Smooth muscle cell (in vitro differentiated cells): Measurements from ENCODE around the gene THBD. TPM values are rescaled to one million over a fixed set of nuclear protein-coding genes. Genes with fewer than 3 reads are reported as not detected.

Source experiments
- DNase-seq: peaks from one replicate; lab custom pipeline; 2025; ENCODE audit not compliant: unreplicated experiment; lab: John Stamatoyannopoulos, UW
- H2AFZ ChIP-seq: fragments of 200-600 bp; sonication (generic); 2 replicates; pipeline ENCODE4 v1.6.0; 2016; ENCODE audit warnings: antibody characterized with exemption, low read depth, mild to moderate bottlenecking
- H3F3A ChIP-seq: fragments of 200-600 bp; sonication (generic); 2 replicates; pipeline ENCODE4 v1.6.0; 2017; ENCODE audit warnings: antibody characterized with exemption, low read depth
- H3K27ac ChIP-seq: fragments of 200-600 bp; sonication (generic); 2 replicates; pipeline ENCODE4 v1.5.1; 2016; ENCODE audit warnings: low read depth, mild to moderate bottlenecking
- H3K27me3 ChIP-seq: fragments of 200-600 bp; sonication (generic); 2 replicates; pipeline ENCODE4 v1.6.1; 2016; ENCODE audit warnings: low read depth, mild to moderate bottlenecking
- H3K36me3 ChIP-seq: fragments of 200-600 bp; sonication (generic); 2 replicates; pipeline ENCODE4 v1.5.1; 2016; ENCODE audit warnings: low read depth
- H3K4me1 ChIP-seq: fragments of 200-600 bp; sonication (generic); 2 replicates; pipeline ENCODE4 v1.5.1; 2016; ENCODE audit warnings: low read depth
- H3K4me2 ChIP-seq: fragments of 200-600 bp; sonication (generic); 2 replicates; pipeline ENCODE4 v1.6.0; 2016; ENCODE audit warnings: mild to moderate bottlenecking
- H3K4me3 ChIP-seq: fragments of 200-600 bp; sonication (generic); 2 replicates; pipeline ENCODE4 v1.5.1; 2016; ENCODE audit warnings: mild to moderate bottlenecking
- H3K79me2 ChIP-seq: fragments of 200-600 bp; sonication (generic); 2 replicates; pipeline ENCODE4 v1.6.0; 2016; ENCODE audit warnings: low read depth, mild to moderate bottlenecking
- H3K9ac ChIP-seq: fragments of 200-600 bp; sonication (generic); 2 replicates; pipeline ENCODE4 v1.6.0; 2016; ENCODE audit warnings: low read depth
- H3K9me3 ChIP-seq: fragments of 200-600 bp; sonication (generic); replicated peaks from 2 replicates; pipeline ENCODE4 v1.5.1; 2016; ENCODE audit warnings: low read depth
- H4K20me1 ChIP-seq: fragments of 200-600 bp; sonication (generic); 2 replicates; pipeline ENCODE4 v1.6.0; 2016; ENCODE audit warnings: low read depth
- CTCF ChIP-seq: fragments of 200-600 bp; sonication (generic); IDR thresholded peaks from 2 replicates; pipeline ENCODE4 v1.5.1; 2017; ENCODE audit warnings: borderline replicate concordance, mild to moderate bottlenecking, antibody characterized with exemption; ENCODE audit not compliant: insufficient read depth, poor library complexity, severe bottlenecking
- WGBS: methylation state at CpG from one replicate; pipeline ENCODE4 v1.1.7; 2016; ENCODE audit warnings: low lambda C conversion rate; 5-methylcytosine and 5-hydroxymethylcytosine counted together
- polyA plus RNA-seq: library from polyadenylated mRNA; unstranded; fragments of >200 nt; fragmentation: Nextera tagmentation; extraction: Ambion mirVana; gene quantifications from 2 replicates; pipeline ENCODE4 v1.2.1, GENCODE V29; 2016
- total RNA-seq: library from RNA; depleted of rRNA; stranded (reverse); fragments of >200 nt; gene quantifications from 2 replicates; pipeline ENCODE4 v1.2.3, GENCODE V29; 2014

THBD gene
- total and polyA plus RNA-seq, 2 experiments from 2014 or later: 9.9 to 10.0 TPM

GRCh38 chr20:23085436-23086055 is 36.1 kb upstream of the THBD start:
- Histone ChIP-seq H3K4me1 (no peaks in the 10 kb centered on the region), H3K4me3 (no peak overlapping the region), H3K9ac (no peak overlapping the region), H3K9me3 (no peaks in the 10 kb centered on the region), H3K27me3 (no peaks in the 10 kb centered on the region), H3K27ac (no peak overlapping the region), H2AFZ (no peak overlapping the region), H3K4me2 (no peak overlapping the region), H3F3A (no peaks in the 10 kb centered on the region), H4K20me1 (no peaks in the 10 kb centered on the region), H3K79me2 (no peaks in the 10 kb centered on the region), H3K36me3 (no peaks in the 10 kb centered on the region)
- no peak for DNase-seq
- no peak for TF ChIP-seq CTCF
- 96% methylated on average over 22 of the region's 23 CpGs for WGBS

GRCh38 chr20:23084845-23085365 is 35.4 kb upstream of the THBD start:
- no peaks in the 10 kb centered on the region for H3K36me3 ChIP-seq
- no peaks in the 10 kb centered on the region for H3K9me3 ChIP-seq
- H3K4me3 ChIP-seq: no peak overlapping the region
- 96% methylated on average over 24 of the region's 24 CpGs for WGBS
- H3K9ac ChIP-seq: no peak overlapping the region
- no peaks in the 10 kb centered on the region for H3K4me1 ChIP-seq
- no peak for DNase-seq
- H3K79me2 ChIP-seq: no peaks in the 10 kb centered on the region
- H3K4me2 ChIP-seq: no peak overlapping the region
- H3K27me3 ChIP-seq: no peaks in the 10 kb centered on the region
- no peak overlapping the region for H3K27ac ChIP-seq
- no peak for TF ChIP-seq CTCF
- H2AFZ ChIP-seq: no peak overlapping the region
- no peaks in the 10 kb centered on the region for H4K20me1 ChIP-seq
- no peaks in the 10 kb centered on the region for H3F3A ChIP-seq

- no peak overlapping the region for H3K4me2 ChIP-seq
- H3K79me2 ChIP-seq: no peaks in the 10 kb centered on the region
- no peaks in the 10 kb centered on the region for H3K9me3 ChIP-seq
- no peaks in the 10 kb centered on the region for H3K4me1 ChIP-seq
- H4K20me1 ChIP-seq: no peaks in the 10 kb centered on the region
- H3K36me3 ChIP-seq: no peaks in the 10 kb centered on the region
- no peaks in the 10 kb centered on the region for H3K27me3 ChIP-seq
- no peak overlapping the region for H3K9ac ChIP-seq
- no peak overlapping the region for H2AFZ ChIP-seq
- H3K4me3 ChIP-seq: no peak overlapping the region
- no peaks in the 10 kb centered on the region for H3F3A ChIP-seq
- no peak for TF ChIP-seq CTCF
- no peak overlapping the region for H3K27ac ChIP-seq
- WGBS: 94% methylated on average over 16 of the region's 17 CpGs
- no peak for DNase-seq
Observed at GRCh38 chr20:23084282-23084844, 34.9 kb upstream of the THBD start.
